ENCODE measurements around the gene ANKRD52.

Gene ANKRD52

GRCh38 chr12:56247923-56248322 lies 10.3 kb downstream of the ANKRD52 start (continued):
- TF ChIP-seq POU6F1 (CRISPR knock-in tag; IDR thresholded peaks at IDR 0.05; ENCODE audit: borderline replicate concordance, low read depth) (no peak), GLIS3 (CRISPR knock-in tag; IDR thresholded peaks at IDR 0.05) (no peak), SNAI2 (CRISPR knock-in tag; IDR thresholded peaks at IDR 0.05) (no peak), ARNTL (CRISPR knock-in tag; IDR thresholded peaks at IDR 0.05; ENCODE audit: borderline replicate concordance, low read depth) (no peak), CREB5 (CRISPR knock-in tag; IDR thresholded peaks at IDR 0.05; ENCODE audit: low read depth) (no peak), ZNF8 (CRISPR knock-in tag; IDR thresholded peaks at IDR 0.05) (no peak)

- TF ChIP-seq BACH2 (CRISPR knock-in tag; IDR thresholded peaks at IDR 0.05; ENCODE audit: borderline replicate concordance) (no peak), ISL1 (CRISPR knock-in tag; IDR thresholded peaks at IDR 0.05) (no peak), ZFP30 (CRISPR knock-in tag; IDR thresholded peaks at IDR 0.05) (no peak), CREB5 (CRISPR knock-in tag; IDR thresholded peaks at IDR 0.05; ENCODE audit: low read depth) (no peak), ZNF70 (CRISPR knock-in tag; IDR thresholded peaks at IDR 0.05) (no peak), TOX (CRISPR knock-in tag; IDR thresholded peaks at IDR 0.05; ENCODE audit: borderline replicate concordance) (no peak), CSDC2 (CRISPR knock-in tag; IDR thresholded peaks at IDR 0.05) (no peak), CSRNP3 (CRISPR knock-in tag; IDR thresholded peaks at IDR 0.05) (no peak), POU6F1 (CRISPR knock-in tag; IDR thresholded peaks at IDR 0.05; ENCODE audit: borderline replicate concordance, low read depth) (no peak), ZC3H10 (CRISPR knock-in tag; IDR thresholded peaks at IDR 0.05) (no peak), ESRRG (CRISPR knock-in tag; IDR thresholded peaks at IDR 0.05) (no peak), ZNF565 (CRISPR knock-in tag; conservative IDR thresholded peaks at IDR 0.05; ENCODE audit: low read depth) (no peak), TSHZ2 (CRISPR knock-in tag; IDR thresholded peaks at IDR 0.05) (no peak), PPARA (CRISPR knock-in tag; IDR thresholded peaks at IDR 0.05; ENCODE audit: borderline replicate concordance) (no peak), SNAI2 (CRISPR knock-in tag; IDR thresholded peaks at IDR 0.05) (no peak)
- TF ChIP-seq, protein P1, sequence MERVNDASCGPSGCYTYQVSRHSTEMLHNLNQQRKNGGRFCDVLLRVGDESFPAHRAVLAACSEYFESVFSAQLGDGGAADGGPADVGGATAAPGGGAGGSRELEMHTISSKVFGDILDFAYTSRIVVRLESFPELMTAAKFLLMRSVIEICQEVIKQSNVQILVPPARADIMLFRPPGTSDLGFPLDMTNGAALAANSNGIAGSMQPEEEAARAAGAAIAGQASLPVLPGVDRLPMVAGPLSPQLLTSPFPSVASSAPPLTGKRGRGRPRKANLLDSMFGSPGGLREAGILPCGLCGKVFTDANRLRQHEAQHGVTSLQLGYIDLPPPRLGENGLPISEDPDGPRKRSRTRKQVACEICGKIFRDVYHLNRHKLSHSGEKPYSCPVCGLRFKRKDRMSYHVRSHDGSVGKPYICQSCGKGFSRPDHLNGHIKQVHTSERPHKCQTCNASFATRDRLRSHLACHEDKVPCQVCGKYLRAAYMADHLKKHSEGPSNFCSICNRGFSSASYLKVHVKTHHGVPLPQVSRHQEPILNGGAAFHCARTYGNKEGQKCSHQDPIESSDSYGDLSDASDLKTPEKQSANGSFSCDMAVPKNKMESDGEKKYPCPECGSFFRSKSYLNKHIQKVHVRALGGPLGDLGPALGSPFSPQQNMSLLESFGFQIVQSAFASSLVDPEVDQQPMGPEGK (CRISPR knock-in tag; IDR thresholded peaks at IDR 0.05; ENCODE audit: borderline replicate concordance), result no peak
These were observed 13.7 kb downstream of the ANKRD52 start for GRCh38 chr12:56244494-56244893.

More at GRCh38 chr12:56244494-56244893, 13.7 kb downstream of the ANKRD52 start:
- ATAC-seq, result no peak

All from SK-N-SH treated with all-trans-retinoic acid at 6 μM for 48 hours (cell line).